PC-3 (cell line): ENCODE data around the gene LBR.

Source experiments
- EZH2phosphoT487 ChIP-seq: fragments of 300-600 bp; sonication (generic); IDR thresholded peaks from 2 replicates; pipeline ENCODE4 v1.6.1; 2018; ENCODE audit warnings: mild to moderate bottlenecking, antibody characterized with exemption, low read length, borderline replicate concordance
- TF ChIP-seq, protein P1 (sequence below): fragments of 300-600 bp; sonication (generic); conservative IDR thresholded peaks from 2 replicates; pipeline ENCODE4 v1.5.1; 2017; ENCODE audit warnings: antibody characterized with exemption, low read depth, mild to moderate bottlenecking, low read length

GRCh38 chr1:225467193-225468020, 39.6 kb upstream of the LBR start:
- TF ChIP-seq, protein P1, sequence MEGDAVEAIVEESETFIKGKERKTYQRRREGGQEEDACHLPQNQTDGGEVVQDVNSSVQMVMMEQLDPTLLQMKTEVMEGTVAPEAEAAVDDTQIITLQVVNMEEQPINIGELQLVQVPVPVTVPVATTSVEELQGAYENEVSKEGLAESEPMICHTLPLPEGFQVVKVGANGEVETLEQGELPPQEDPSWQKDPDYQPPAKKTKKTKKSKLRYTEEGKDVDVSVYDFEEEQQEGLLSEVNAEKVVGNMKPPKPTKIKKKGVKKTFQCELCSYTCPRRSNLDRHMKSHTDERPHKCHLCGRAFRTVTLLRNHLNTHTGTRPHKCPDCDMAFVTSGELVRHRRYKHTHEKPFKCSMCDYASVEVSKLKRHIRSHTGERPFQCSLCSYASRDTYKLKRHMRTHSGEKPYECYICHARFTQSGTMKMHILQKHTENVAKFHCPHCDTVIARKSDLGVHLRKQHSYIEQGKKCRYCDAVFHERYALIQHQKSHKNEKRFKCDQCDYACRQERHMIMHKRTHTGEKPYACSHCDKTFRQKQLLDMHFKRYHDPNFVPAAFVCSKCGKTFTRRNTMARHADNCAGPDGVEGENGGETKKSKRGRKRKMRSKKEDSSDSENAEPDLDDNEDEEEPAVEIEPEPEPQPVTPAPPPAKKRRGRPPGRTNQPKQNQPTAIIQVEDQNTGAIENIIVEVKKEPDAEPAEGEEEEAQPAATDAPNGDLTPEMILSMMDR: no peak
- no peak for TF ChIP-seq EZH2phosphoT487
